ENCODE measurements around the gene NOX4.
"Not testable (repeated sequence)": the region's sequence is repeated elsewhere in the genome, so short reads cannot be mapped to it uniquely, and the experiment has no call there.

NOX4 gene

GRCh38 chr11:89421718-89422117, 69.5 kb downstream of the NOX4 start:
- TF ChIP-seq, protein P1, sequence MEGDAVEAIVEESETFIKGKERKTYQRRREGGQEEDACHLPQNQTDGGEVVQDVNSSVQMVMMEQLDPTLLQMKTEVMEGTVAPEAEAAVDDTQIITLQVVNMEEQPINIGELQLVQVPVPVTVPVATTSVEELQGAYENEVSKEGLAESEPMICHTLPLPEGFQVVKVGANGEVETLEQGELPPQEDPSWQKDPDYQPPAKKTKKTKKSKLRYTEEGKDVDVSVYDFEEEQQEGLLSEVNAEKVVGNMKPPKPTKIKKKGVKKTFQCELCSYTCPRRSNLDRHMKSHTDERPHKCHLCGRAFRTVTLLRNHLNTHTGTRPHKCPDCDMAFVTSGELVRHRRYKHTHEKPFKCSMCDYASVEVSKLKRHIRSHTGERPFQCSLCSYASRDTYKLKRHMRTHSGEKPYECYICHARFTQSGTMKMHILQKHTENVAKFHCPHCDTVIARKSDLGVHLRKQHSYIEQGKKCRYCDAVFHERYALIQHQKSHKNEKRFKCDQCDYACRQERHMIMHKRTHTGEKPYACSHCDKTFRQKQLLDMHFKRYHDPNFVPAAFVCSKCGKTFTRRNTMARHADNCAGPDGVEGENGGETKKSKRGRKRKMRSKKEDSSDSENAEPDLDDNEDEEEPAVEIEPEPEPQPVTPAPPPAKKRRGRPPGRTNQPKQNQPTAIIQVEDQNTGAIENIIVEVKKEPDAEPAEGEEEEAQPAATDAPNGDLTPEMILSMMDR (IDR thresholded peaks at IDR 0.05) = no peak
- peaks cover 4% of the 10 kb centered on the region for H3K9me3 Mint-ChIP-seq
- DNase-seq = no peak
- H3K27me3 Mint-ChIP-seq (ENCODE audit: low read depth, poor library complexity) = peaks cover 2% of the 10 kb centered on the region
- H3K4me3 Mint-ChIP-seq = no peak overlapping the region
- H3K36me3 Mint-ChIP-seq (ENCODE audit: low read depth) = peaks cover 13% of the 10 kb centered on the region
- no peak overlapping the region for H3K27ac Mint-ChIP-seq
- H3K4me1 Mint-ChIP-seq = no peaks in the 10 kb centered on the region

GRCh38 chr11:89420981-89421380, 70.2 kb downstream of the NOX4 start:
- H3K4me1 Mint-ChIP-seq = no peaks in the 10 kb centered on the region
- peaks cover 5% of the 10 kb centered on the region for H3K27me3 Mint-ChIP-seq (ENCODE audit: low read depth, poor library complexity)
- no peak overlapping the region for H3K27ac Mint-ChIP-seq
- no peaks in the 10 kb centered on the region for H3K9me3 Mint-ChIP-seq
- TF ChIP-seq, protein P1 (IDR thresholded peaks at IDR 0.05) = no peak
- DNase-seq = no peak
- H3K4me3 Mint-ChIP-seq = no peak overlapping the region
- H3K36me3 Mint-ChIP-seq (ENCODE audit: low read depth) = peaks cover 6% of the 10 kb centered on the region

DNA sequence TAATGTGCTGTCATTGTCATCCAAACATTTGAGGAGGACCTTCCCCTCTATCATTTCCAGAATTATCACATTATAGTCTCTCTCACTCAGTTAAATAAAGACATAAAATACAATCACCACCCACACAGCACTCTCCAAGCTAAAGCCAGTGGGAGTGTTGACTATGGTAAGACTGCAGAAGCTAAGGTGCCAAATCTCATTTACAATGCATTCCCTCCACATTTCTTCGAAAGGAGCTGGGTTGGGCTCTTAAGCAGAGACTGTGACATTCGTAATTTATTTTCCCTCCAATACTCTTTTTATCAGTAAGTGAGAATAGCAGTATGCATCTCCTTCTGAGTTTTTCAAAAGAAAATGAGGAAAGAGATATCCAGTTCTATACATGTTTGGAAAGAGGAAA, 74.2 kb downstream of the NOX4 start:
- Mint-ChIP-seq H3K27me3 (ENCODE audit: low read depth, poor library complexity) (peaks cover 5% of the 10 kb centered on the region), H3K27ac (no peak overlapping the region)

DNA sequence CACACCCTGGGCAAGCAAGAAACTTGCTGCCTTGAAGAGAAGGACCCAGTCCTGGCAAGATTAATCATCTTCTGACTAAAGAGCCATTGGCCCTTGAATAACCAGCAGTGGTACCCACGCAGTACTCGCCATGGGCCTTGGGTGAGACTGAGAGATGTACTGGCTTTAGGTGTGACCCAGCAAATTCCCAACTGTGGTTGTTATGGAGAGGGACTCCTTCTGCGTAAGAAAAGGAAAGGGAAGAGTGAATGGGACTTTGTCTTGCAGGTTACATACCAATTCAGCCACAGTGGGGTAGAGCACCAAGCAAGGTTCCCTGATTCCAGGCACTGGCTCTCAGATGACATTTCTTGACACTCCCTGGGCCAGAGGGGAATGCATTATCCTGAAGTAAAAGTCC, 80.1 kb downstream of the NOX4 start:
- H3K27me3 Mint-ChIP-seq (ENCODE audit: low read depth, poor library complexity); H3K27ac Mint-ChIP-seq; H3K4me3 Mint-ChIP-seq; H3K4me1 Mint-ChIP-seq; H3K9me3 Mint-ChIP-seq; DNase-seq: not testable (repeated sequence)
- H3K36me3 Mint-ChIP-seq (ENCODE audit: low read depth) = peaks cover 10% of the 10 kb centered on the region

More for the DNA sequence above, 74.2 kb downstream of the NOX4 start:
- DNase-seq = no peak
- TF ChIP-seq, protein P1 (IDR thresholded peaks at IDR 0.05) = no peak
- H3K36me3 Mint-ChIP-seq (ENCODE audit: low read depth) = no peaks in the 10 kb centered on the region
- H3K4me1 Mint-ChIP-seq = no peaks in the 10 kb centered on the region
- H3K9me3 Mint-ChIP-seq = no peaks in the 10 kb centered on the region
- H3K4me3 Mint-ChIP-seq = no peak overlapping the region

DNA sequence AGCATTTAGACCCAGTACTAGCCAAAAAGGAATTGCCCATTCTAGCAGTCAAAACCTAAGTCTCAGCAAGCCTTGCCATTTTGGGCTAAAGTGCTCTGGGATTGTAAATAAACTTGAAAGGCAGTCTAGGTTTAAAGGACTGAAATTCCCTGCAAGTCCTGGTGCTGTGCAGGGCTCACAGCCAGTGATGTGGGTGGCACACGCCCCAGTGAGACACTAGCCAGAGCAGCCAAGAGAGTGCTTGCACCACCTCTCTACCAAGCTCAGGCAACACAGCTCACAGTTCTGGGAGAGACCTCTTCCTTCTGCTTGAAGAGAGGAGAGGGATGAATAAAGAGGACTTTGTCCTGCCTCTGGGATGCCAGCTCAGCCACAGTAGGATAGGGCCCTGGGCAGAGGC, 80.5 kb downstream of the NOX4 start:
- not testable (repeated sequence) for H3K27ac Mint-ChIP-seq; H3K4me1 Mint-ChIP-seq; H3K9me3 Mint-ChIP-seq; H3K4me3 Mint-ChIP-seq; H3K27me3 Mint-ChIP-seq (ENCODE audit: low read depth, poor library complexity); DNase-seq
- peaks cover 10% of the 10 kb centered on the region for H3K36me3 Mint-ChIP-seq (ENCODE audit: low read depth)

GRCh38 chr11:89408441-89408840, 82.7 kb downstream of the NOX4 start:
- H3K27me3 Mint-ChIP-seq (ENCODE audit: low read depth, poor library complexity); DNase-seq; H3K4me1 Mint-ChIP-seq; H3K4me3 Mint-ChIP-seq; H3K9me3 Mint-ChIP-seq; H3K27ac Mint-ChIP-seq: not testable (repeated sequence)
- peaks cover 10% of the 10 kb centered on the region for H3K36me3 Mint-ChIP-seq (ENCODE audit: low read depth)

DNA sequence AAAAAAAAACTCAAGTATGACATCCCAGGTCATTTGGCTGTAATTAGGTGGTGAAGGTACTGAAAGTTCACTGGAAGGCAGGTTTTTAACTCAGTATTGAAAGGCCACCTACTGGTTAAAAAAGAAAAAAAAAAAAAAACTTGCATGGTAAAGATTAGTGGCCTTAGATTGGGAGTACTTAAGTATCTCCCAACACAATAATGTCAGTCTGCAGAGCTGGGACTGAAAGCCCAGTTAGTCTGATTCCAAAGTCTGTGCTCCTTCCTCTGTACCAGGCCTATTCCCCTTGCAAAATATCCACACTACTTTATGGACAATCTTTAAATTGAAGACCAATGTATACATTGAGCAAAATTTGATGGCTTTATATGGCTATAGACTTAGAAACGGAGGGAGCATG, 85.5 kb downstream of the NOX4 start:
- H3K27ac Mint-ChIP-seq = no peak overlapping the region
- DNase-seq = no peak
- no peak overlapping the region for H3K4me3 Mint-ChIP-seq

DNA sequence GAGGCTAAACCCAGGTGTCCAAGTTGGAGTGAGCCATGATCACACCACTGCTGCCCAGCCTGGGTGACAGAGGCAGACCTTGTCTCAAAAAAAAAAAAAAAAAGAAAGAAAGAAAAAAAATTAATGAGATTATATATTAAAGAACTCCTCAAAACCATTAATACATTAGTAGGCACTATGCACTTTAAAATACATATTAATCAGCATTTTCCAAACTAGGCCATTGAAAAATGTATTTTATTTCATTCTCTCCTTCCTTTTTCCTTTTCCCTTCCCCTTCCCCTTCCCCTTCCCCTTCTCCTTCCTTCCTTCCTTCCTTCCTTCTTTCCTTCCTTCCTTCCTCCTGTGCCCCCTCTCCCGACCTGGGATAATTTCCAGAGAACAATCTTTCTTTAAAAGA, 99.5 kb downstream of the NOX4 start:
- not testable (repeated sequence) for H3K27me3 Mint-ChIP-seq (ENCODE audit: low read depth, poor library complexity); H3K27ac Mint-ChIP-seq; H3K4me1 Mint-ChIP-seq; H3K9me3 Mint-ChIP-seq; DNase-seq; H3K4me3 Mint-ChIP-seq
- peaks cover 16% of the 10 kb centered on the region for H3K36me3 Mint-ChIP-seq (ENCODE audit: low read depth)

More for the DNA sequence above, 85.5 kb downstream of the NOX4 start:
- Mint-ChIP-seq H3K27me3 (ENCODE audit: low read depth, poor library complexity) (no peaks in the 10 kb centered on the region), H3K4me1 (no peaks in the 10 kb centered on the region), H3K36me3 (ENCODE audit: low read depth) (no peaks in the 10 kb centered on the region), H3K9me3 (no peaks in the 10 kb centered on the region)
- TF ChIP-seq, protein P1 (IDR thresholded peaks at IDR 0.05) = no peak

DNA sequence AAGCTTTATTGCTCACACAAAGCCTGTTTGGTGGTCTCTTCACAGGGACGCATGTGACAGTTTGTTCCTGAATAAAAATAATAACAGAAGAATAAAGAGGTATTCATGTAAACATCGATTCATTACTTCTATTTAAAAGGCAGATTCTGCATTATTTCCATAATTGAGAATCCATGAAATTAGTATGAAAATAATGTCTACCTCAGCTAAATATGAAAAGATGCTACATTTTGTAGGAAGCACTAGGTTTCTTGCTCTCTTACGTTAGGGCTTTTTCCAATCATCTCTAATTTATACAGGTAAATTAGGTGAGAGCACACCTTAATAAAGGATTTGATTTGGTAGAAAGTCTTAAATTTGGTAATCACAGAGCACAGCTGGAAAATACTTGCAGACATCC, 103.7 kb downstream of the NOX4 start:
- H3K27ac Mint-ChIP-seq; H3K36me3 Mint-ChIP-seq (ENCODE audit: low read depth): not testable (repeated sequence)

DNA sequence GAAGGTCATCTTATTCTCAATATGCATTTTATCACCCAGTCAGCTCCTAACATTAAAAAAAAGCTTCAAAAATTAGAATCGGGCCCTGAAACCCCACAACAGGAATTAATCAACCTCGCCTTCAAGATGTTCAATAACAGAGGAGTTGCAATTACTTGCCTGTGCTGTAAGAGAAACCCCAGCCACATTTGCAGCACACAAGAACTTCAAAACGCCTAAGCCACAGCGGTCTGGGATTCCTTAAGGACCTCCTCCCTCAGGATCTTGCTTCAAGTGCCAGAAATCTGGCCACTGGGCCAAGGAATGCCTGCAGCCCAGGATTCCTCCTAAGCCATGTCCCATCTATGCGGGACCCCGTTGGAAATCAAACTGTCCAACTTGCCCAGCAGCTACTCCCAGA, 108.2 kb downstream of the NOX4 start:
- H3K36me3 Mint-ChIP-seq (ENCODE audit: low read depth); H3K9me3 Mint-ChIP-seq; H3K4me3 Mint-ChIP-seq; H3K27me3 Mint-ChIP-seq (ENCODE audit: low read depth, poor library complexity); DNase-seq: not testable (repeated sequence)
- peak overlapping the region; percentile 8 for H3K27ac Mint-ChIP-seq
- peaks cover 20% of the 10 kb centered on the region for H3K4me1 Mint-ChIP-seq

More for the DNA sequence above, 103.7 kb downstream of the NOX4 start:
- H3K4me1 Mint-ChIP-seq; H3K4me3 Mint-ChIP-seq; DNase-seq; H3K27me3 Mint-ChIP-seq (ENCODE audit: low read depth, poor library complexity); H3K9me3 Mint-ChIP-seq: not testable (repeated sequence)
